ENCODE results near the gene ELMO1.

ELMO1 gene

DNA sequence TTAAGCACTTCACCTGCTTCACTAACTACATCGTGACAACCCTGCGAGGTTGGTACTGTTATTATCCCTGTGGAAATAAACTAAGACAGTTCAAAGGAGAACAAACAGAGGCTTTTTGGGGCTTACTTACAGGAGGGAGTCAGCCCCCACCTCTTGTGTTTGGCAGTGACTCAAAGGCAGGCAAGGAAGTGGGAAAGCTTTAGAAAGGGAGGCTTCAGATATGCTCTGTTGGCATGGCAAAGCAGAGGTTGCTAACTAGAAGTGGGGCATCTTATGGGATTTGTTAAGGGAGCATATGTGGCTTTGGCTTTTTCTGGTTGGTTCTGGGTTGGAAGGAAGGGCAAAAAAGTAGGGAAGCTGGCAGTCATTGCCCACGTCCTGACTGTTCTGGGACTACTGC lies 639.6 kb downstream of the ELMO1 start:
- Mint-ChIP-seq H3K27me3 (no peaks in the 10 kb centered on the region), H3K4me3 (no peak overlapping the region), H3K4me1 (peaks cover 11% of the 10 kb centered on the region), H3K9me3 (no peaks in the 10 kb centered on the region), H3K27ac (no peak overlapping the region), H3K36me3 (peaks cover 8% of the 10 kb centered on the region)

DNA sequence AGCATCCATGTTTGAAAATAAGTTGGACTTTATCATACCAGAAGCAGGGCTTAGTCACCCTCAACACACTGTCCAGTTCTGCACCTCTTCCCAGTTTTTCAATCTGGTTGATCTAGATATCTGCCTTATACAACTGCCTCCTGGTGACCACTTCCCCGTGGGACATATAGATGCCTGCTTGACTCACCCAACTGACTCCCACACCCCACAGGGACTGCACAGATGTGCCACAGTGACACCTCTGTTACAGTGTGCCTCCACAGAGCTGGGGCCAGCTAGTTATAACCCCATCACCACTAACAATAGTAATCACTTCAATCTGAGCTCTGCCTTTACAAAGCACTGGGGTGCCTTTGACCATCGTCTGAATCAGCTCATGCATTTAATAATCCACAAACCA lies 641.8 kb downstream of the ELMO1 start:
- H3K4me3 Mint-ChIP-seq = no peak overlapping the region
- no peaks in the 10 kb centered on the region for H3K9me3 Mint-ChIP-seq
- no peak overlapping the region for H3K27ac Mint-ChIP-seq
- H3K4me1 Mint-ChIP-seq = peaks cover 11% of the 10 kb centered on the region
- peaks cover 5% of the 10 kb centered on the region for H3K36me3 Mint-ChIP-seq
- no peaks in the 10 kb centered on the region for H3K27me3 Mint-ChIP-seq
